Measurements from ENCODE around the gene KRTAP7-1. TPM values are rescaled to one million over a fixed set of nuclear protein-coding genes. Genes with fewer than 3 reads are reported as not detected.
A peak's percentile ranks its signal among the peaks of the same experiment; 100 is the strongest.

Gene KRTAP7-1
- polyA plus RNA-seq, 1 donor (not counting 4 experiments of a cell fraction or from before 2014, with no cell fraction given) = not detected

- H2AFZ ChIP-seq (ENCODE audit: control insufficient read depth, low read length) = no peak overlapping the region
- no peak overlapping the region for H3K27ac ChIP-seq (ENCODE audit: control insufficient read depth, insufficient read depth, low read length)
- H3K9me1 ChIP-seq (ENCODE audit: control insufficient read depth, extremely low read depth, insufficient read depth, low read length) = no peaks in the 10 kb centered on the region
- H3K27me3 ChIP-seq (ENCODE audit: control insufficient read depth, extremely low read depth, insufficient read depth, low read length) = no peaks in the 10 kb centered on the region
- H3K9ac ChIP-seq (ENCODE audit: control insufficient read depth, extremely low read depth, insufficient read depth, low read length) = no peak overlapping the region
- no peak overlapping the region for H3K4me2 ChIP-seq (ENCODE audit: control insufficient read depth, extremely low read depth, insufficient read depth, low read depth, low read length)
- no peaks in the 10 kb centered on the region for H4K20me1 ChIP-seq (ENCODE audit: control insufficient read depth, extremely low read depth, insufficient read depth, low read length)
- H3K79me2 ChIP-seq (ENCODE audit: control insufficient read depth, insufficient read depth, low read length) = no peaks in the 10 kb centered on the region
- H3K36me3 ChIP-seq (ENCODE audit: control insufficient read depth in 2 of 2, extremely low read depth in 1 of 2, insufficient read depth in 2 of 2, low read length in 2 of 2) = no peaks in the 10 kb centered on the region
- TF ChIP-seq, protein P1, sequence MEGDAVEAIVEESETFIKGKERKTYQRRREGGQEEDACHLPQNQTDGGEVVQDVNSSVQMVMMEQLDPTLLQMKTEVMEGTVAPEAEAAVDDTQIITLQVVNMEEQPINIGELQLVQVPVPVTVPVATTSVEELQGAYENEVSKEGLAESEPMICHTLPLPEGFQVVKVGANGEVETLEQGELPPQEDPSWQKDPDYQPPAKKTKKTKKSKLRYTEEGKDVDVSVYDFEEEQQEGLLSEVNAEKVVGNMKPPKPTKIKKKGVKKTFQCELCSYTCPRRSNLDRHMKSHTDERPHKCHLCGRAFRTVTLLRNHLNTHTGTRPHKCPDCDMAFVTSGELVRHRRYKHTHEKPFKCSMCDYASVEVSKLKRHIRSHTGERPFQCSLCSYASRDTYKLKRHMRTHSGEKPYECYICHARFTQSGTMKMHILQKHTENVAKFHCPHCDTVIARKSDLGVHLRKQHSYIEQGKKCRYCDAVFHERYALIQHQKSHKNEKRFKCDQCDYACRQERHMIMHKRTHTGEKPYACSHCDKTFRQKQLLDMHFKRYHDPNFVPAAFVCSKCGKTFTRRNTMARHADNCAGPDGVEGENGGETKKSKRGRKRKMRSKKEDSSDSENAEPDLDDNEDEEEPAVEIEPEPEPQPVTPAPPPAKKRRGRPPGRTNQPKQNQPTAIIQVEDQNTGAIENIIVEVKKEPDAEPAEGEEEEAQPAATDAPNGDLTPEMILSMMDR (optimal IDR thresholded peaks at IDR 0.05 in 1 of 3, IDR thresholded peaks at IDR 0.05 in 1 of 3, conservative IDR thresholded peaks at IDR 0.05 in 1 of 3; ENCODE audit: extremely low read depth in 1 of 3, insufficient read depth in 2 of 3, low read length in 3 of 3) = no peak
- no peak for TF ChIP-seq EZH2 (IDR thresholded peaks at IDR 0.05; ENCODE audit: low read length)
- no peak overlapping the region for H3K4me3 ChIP-seq (ENCODE audit: control insufficient read depth in 2 of 3, extremely low read depth in 1 of 3, insufficient read depth in 2 of 3, low read depth in 1 of 3, low read length in 3 of 3)
- H3K9me3 ChIP-seq (ENCODE audit: control insufficient read depth, low read depth, low read length) = no peaks in the 10 kb centered on the region
- FAIRE-seq (no peak), DNase-seq (ENCODE audit: low read depth, low spot score) (no peak)
- dilution Hi-C loops (cut with MboI; ENCODE audit: extremely low pct_ligation_motif_present, low sequenced_read_pairs) = no loop called here
- no peaks in the 10 kb centered on the region for H3K4me1 ChIP-seq (ENCODE audit: control insufficient read depth, extremely low read depth, insufficient read depth, low read length)
Measured at GRCh38 chr21:30847627-30848500, 18.3 kb upstream of the KRTAP7-1 start.

- Histone ChIP-seq H3K27ac (ENCODE audit: control insufficient read depth, insufficient read depth, low read length) (no peak overlapping the region), H3K9me1 (ENCODE audit: control insufficient read depth, extremely low read depth, insufficient read depth, low read length) (no peaks in the 10 kb centered on the region), H3K27me3 (ENCODE audit: control insufficient read depth, extremely low read depth, insufficient read depth, low read length) (no peaks in the 10 kb centered on the region), H3K9ac (ENCODE audit: control insufficient read depth, extremely low read depth, insufficient read depth, low read length) (no peak overlapping the region), H4K20me1 (ENCODE audit: control insufficient read depth, extremely low read depth, insufficient read depth, low read length) (no peaks in the 10 kb centered on the region), H3K79me2 (ENCODE audit: control insufficient read depth, insufficient read depth, low read length) (no peaks in the 10 kb centered on the region), H3K4me2 (ENCODE audit: control insufficient read depth, extremely low read depth, insufficient read depth, low read depth, low read length) (no peak overlapping the region), H2AFZ (ENCODE audit: control insufficient read depth, low read length) (no peak overlapping the region), H3K36me3 (ENCODE audit: control insufficient read depth in 2 of 2, extremely low read depth in 1 of 2, insufficient read depth in 2 of 2, low read length in 2 of 2) (no peaks in the 10 kb centered on the region), H3K4me3 (ENCODE audit: control insufficient read depth in 2 of 3, extremely low read depth in 1 of 3, insufficient read depth in 2 of 3, low read depth in 1 of 3, low read length in 3 of 3) (no peak overlapping the region), H3K9me3 (ENCODE audit: control insufficient read depth, low read depth, low read length) (no peaks in the 10 kb centered on the region), H3K4me1 (ENCODE audit: control insufficient read depth, extremely low read depth, insufficient read depth, low read length) (no peaks in the 10 kb centered on the region)
- FAIRE-seq (no peak), DNase-seq (ENCODE audit: low read depth, low spot score) (no peak)
- dilution Hi-C loops (cut with MboI; ENCODE audit: extremely low pct_ligation_motif_present, low sequenced_read_pairs) = no loop called here
- no peak for TF ChIP-seq EZH2 (IDR thresholded peaks at IDR 0.05; ENCODE audit: low read length)
- TF ChIP-seq, protein P1 (optimal IDR thresholded peaks at IDR 0.05 in 1 of 3, IDR thresholded peaks at IDR 0.05 in 1 of 3, conservative IDR thresholded peaks at IDR 0.05 in 1 of 3; ENCODE audit: extremely low read depth in 1 of 3, insufficient read depth in 2 of 3, low read length in 3 of 3) = peak in 1 of 3 experiments; percentile 16
Measured at GRCh38 chr21:30842990-30843389, 13.4 kb upstream of the KRTAP7-1 start.

Measured in keratinocyte (primary cell).